Testis (tissue), 3 donors: Measurements from ENCODE around the gene PCSK1N. TPM values are rescaled to one million over a fixed set of nuclear protein-coding genes. Genes with fewer than 3 reads are reported as not detected.

Source experiments
- DNase-seq: peaks from one replicate; pipeline ENCODE4 v3.0.0-alpha.2; 2019
- H3K27ac ChIP-seq, 2 donors: fragments of 200-600 bp; sonication (generic); one replicate each; pipeline ENCODE4 v1.5.1; 2019
- H3K27me3 ChIP-seq: fragments of 200-600 bp; sonication (generic); one replicate; pipeline ENCODE4 v1.5.1; 2019
- H3K36me3 ChIP-seq: fragments of 200-600 bp; sonication (generic); one replicate; pipeline ENCODE4 v1.5.1; 2017; ENCODE audit warnings: low read depth; ENCODE audit errors: missing control alignments
- H3K4me1 ChIP-seq: fragments of 200-600 bp; sonication (generic); one replicate; pipeline ENCODE4 v1.5.1; 2019
- H3K4me3 ChIP-seq, 2 donors: fragments of 200-600 bp; sonication (generic); one replicate each; pipeline ENCODE4 v1.5.1; 2017 to 2019
- H3K9me3 ChIP-seq: fragments of 200-600 bp; sonication (generic); one replicate; pipeline ENCODE4 v1.5.1; 2017
- CTCF ChIP-seq, 3 experiments: fragments of 450-650 bp in 2 of 3; fragments of 200-600 bp in 1 of 3; sonication (generic) in 1 of 3; IDR thresholded peaks; one replicate each; pipeline ENCODE4 v1.5.1; 2016 to 2019; ENCODE audit warnings: antibody characterized with exemption in 3 of 3, mild to moderate bottlenecking in 2 of 3, moderate library complexity in 1 of 3
- POLR2A ChIP-seq: fragments of 450-650 bp; IDR thresholded peaks from one replicate; pipeline ENCODE4 v1.6.1; 2017; ENCODE audit warnings: antibody characterized with exemption, mild to moderate bottlenecking, moderate library complexity
- WGBS, 2 donors: methylation state at CpG; one replicate each; pipeline ENCODE4 v1.1.5; 2018; 5-methylcytosine and 5-hydroxymethylcytosine counted together
- intact Hi-C: fragments of 100-400 bp; cut with DNase I; formaldehyde crosslinking; loops from one replicate; pipeline ENCODE4 v1.15.1; 2023; ENCODE audit warnings: low total_unique reads
- polyA plus RNA-seq: library from polyadenylated mRNA; stranded (reverse); fragments of 350-450 nt; fragmentation: Illumina TruSeq; extraction: RNeasy Lipid Tissue Mini Kit (QIAGEN cat#74804); gene quantifications from one replicate; pipeline ENCODE4 v1.2.3, GENCODE V29; 2014; ENCODE audit warnings: low read depth, low replicate concordance; ENCODE audit not compliant: insufficient read depth
- total RNA-seq, 2 donors: library from RNA; depleted of rRNA; stranded (reverse); fragments of >200 nt; gene quantifications; one replicate each; pipeline ENCODE4 v1.2.3, GENCODE V29; 2016

Gene PCSK1N
- total and polyA plus RNA-seq, 3 donors from 2014 or later, result 8.6 to 82.8 (median 62.5) TPM

- WGBS, 2 donors, result 73 to 88% methylated on average over 6 of the region's 6 CpGs
- TF ChIP-seq POLR2A (no peak), CTCF (IDR thresholded peaks at IDR 0.05) (no peak)
Measured at GRCh38 chrX:48786825-48787504, 48.4 kb downstream of the PCSK1N start.

GRCh38 chrX:48786341-48786800 lies 49.0 kb downstream of the PCSK1N start, which contains the start of gene GATA1:
GATA1 (plus strand) TSS chrX:48786590; CDS start chrX:48791110, 4,520 bp downstream.
- 94% methylated on average over 3 of the region's 7 CpGs; no CpG with 5 or more reads in 1 of the 2 donors for WGBS, 2 donors
- Histone ChIP-seq H3K36me3 (no peaks in the 10 kb centered on the region), H3K27me3 (no peaks in the 10 kb centered on the region), H3K4me3 (no peak within 1 kb of the TSS), H3K27ac (no peak within 1 kb of the TSS), H3K4me1 (no peaks in the 10 kb centered on the region), H3K9me3 (no peaks in the 10 kb centered on the region)
- DNase-seq, result no peak
- TF ChIP-seq POLR2A, result no peak
- no peak for TF ChIP-seq CTCF (IDR thresholded peaks at IDR 0.05)
- intact Hi-C loops, result no loop called here

More at GRCh38 chrX:48786825-48787504, 48.4 kb downstream of the PCSK1N start:
- Histone ChIP-seq H3K27ac (no peak overlapping the region), H3K4me3 (no peak overlapping the region), H3K4me1 (no peaks in the 10 kb centered on the region), H3K36me3 (no peaks in the 10 kb centered on the region), H3K9me3 (no peaks in the 10 kb centered on the region), H3K27me3 (no peaks in the 10 kb centered on the region)
- DNase-seq, result no peak
- intact Hi-C loops, result no loop called here

GRCh38 chrX:48785540-48786214 lies 49.7 kb downstream of the PCSK1N start:
- DNase-seq, result no peak
- TF ChIP-seq CTCF (IDR thresholded peaks at IDR 0.05), result no peak
- TF ChIP-seq POLR2A, result no peak
- Histone ChIP-seq H3K27me3 (no peaks in the 10 kb centered on the region), H3K4me1 (no peaks in the 10 kb centered on the region), H3K27ac (no peak overlapping the region), H3K9me3 (no peaks in the 10 kb centered on the region), H3K36me3 (no peaks in the 10 kb centered on the region), H3K4me3 (no peak overlapping the region)
- intact Hi-C loops, result no loop called here
- WGBS, 2 donors, result 82 to 91% methylated on average over 8 to 16 of the region's 16 CpGs

- intact Hi-C loops, result no loop called here
- H3K4me3 ChIP-seq, result no peak overlapping the region
- no peaks in the 10 kb centered on the region for H3K9me3 ChIP-seq
- no peak overlapping the region for H3K27ac ChIP-seq
- no peaks in the 10 kb centered on the region for H3K27me3 ChIP-seq
- no peaks in the 10 kb centered on the region for H3K36me3 ChIP-seq
- no peak for TF ChIP-seq CTCF (IDR thresholded peaks at IDR 0.05)
- H3K4me1 ChIP-seq, result no peaks in the 10 kb centered on the region
- WGBS, 2 donors, result 86 to 88% methylated on average over 1 of the region's 1 CpG
- no peak for DNase-seq
Measured at GRCh38 chrX:48785186-48785539, 50.2 kb downstream of the PCSK1N start.
